Endothelial cell of umbilical vein (primary cell): ENCODE results near the gene CLCN6.

Source experiments
- EZH2 ChIP-seq: IDR thresholded peaks from 2 replicates; pipeline ENCODE4 v1.6.1; 2012; ENCODE audit warnings: borderline replicate concordance, low read depth, mild to moderate bottlenecking, moderate library complexity, low read length, inconsistent platforms; ENCODE audit not compliant: severe bottlenecking
- FOS ChIP-seq: IDR thresholded peaks from 2 replicates; pipeline ENCODE4 v1.6.1; 2011; ENCODE audit warnings: mild to moderate bottlenecking, low read length, moderate library complexity, borderline replicate concordance; ENCODE audit not compliant: insufficient read depth
- JUN ChIP-seq: IDR thresholded peaks from 2 replicates; pipeline ENCODE4 v1.6.1; 2011; ENCODE audit warnings: borderline replicate concordance, low read depth; ENCODE audit not compliant: insufficient read length, insufficient read depth
- MYC ChIP-seq: IDR thresholded peaks from one replicate; pipeline ENCODE4 v1.6.1; 2011; ENCODE audit warnings: mild to moderate bottlenecking, low read depth, low read length
- POLR2A ChIP-seq: IDR thresholded peaks from 2 replicates; pipeline ENCODE4 v1.6.1; 2012; ENCODE audit warnings: low read depth, mild to moderate bottlenecking, control low read depth, low read length
- POLR2AphosphoS5 ChIP-seq: IDR thresholded peaks from 2 replicates; pipeline ENCODE4 v1.6.1; 2012; ENCODE audit warnings: low read depth, mild to moderate bottlenecking, control low read depth, low read length, moderate library complexity; ENCODE audit not compliant: insufficient read depth
- TF ChIP-seq, protein P1 (sequence below), 2 donors: IDR thresholded peaks; 1 replicate in 1 of 2; 2 replicates in 1 of 2; pipeline ENCODE4 v1.5.1; 2011; ENCODE audit warnings: low read length in 2 of 2, mild to moderate bottlenecking in 2 of 2, moderate library complexity in 2 of 2, control low read depth in 1 of 2, inconsistent platforms in 1 of 2, low read depth in 1 of 2; ENCODE audit not compliant: insufficient read depth in 1 of 2; ENCODE audit errors: extremely low read depth in 1 of 2
- TF ChIP-seq, protein P2 (sequence below): IDR thresholded peaks from 2 replicates; pipeline ENCODE4 v1.6.1; 2011; ENCODE audit not compliant: insufficient read depth, insufficient read length

DNA sequence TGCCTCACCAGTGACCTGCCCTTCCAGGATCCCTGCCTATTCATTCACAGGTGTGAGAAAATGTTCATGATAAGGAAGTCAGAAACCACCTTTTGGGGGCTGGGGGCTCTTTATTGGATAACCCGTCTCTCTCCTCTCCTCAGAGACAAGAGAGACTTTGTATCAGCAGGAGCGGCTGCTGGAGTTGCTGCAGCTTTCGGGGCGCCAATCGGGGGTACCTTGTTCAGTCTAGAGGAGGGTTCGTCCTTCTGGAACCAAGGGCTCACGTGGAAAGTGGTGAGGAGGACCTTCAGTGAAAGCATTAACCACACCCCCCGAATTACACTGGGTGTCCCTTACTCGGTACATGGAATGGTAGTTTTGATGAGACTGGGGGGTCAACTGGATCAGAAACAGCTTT, 21.0 kb downstream of the CLCN6 start:
- TF ChIP-seq, protein P1, sequence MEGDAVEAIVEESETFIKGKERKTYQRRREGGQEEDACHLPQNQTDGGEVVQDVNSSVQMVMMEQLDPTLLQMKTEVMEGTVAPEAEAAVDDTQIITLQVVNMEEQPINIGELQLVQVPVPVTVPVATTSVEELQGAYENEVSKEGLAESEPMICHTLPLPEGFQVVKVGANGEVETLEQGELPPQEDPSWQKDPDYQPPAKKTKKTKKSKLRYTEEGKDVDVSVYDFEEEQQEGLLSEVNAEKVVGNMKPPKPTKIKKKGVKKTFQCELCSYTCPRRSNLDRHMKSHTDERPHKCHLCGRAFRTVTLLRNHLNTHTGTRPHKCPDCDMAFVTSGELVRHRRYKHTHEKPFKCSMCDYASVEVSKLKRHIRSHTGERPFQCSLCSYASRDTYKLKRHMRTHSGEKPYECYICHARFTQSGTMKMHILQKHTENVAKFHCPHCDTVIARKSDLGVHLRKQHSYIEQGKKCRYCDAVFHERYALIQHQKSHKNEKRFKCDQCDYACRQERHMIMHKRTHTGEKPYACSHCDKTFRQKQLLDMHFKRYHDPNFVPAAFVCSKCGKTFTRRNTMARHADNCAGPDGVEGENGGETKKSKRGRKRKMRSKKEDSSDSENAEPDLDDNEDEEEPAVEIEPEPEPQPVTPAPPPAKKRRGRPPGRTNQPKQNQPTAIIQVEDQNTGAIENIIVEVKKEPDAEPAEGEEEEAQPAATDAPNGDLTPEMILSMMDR (IDR thresholded peaks at IDR 0.05; ENCODE audit: extremely low read depth in 1 of 2, insufficient read depth in 1 of 2, low read depth in 1 of 2, low read length in 2 of 2) = no peak
- TF ChIP-seq POLR2AphosphoS5 (no peak), POLR2A (no peak), JUN (no peak), FOS (no peak), EZH2 (no peak), MYC (no peak)
- TF ChIP-seq, protein P2, sequence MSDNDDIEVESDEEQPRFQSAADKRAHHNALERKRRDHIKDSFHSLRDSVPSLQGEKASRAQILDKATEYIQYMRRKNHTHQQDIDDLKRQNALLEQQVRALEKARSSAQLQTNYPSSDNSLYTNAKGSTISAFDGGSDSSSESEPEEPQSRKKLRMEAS = no peak
